ACC112 (cell line): Measurements from ENCODE around the gene XRCC3.
"Not testable (repeated sequence)": the region's sequence is repeated elsewhere in the genome, so short reads cannot be mapped to it uniquely, and the experiment has no call there.

Source experiments
- H2AFZ ChIP-seq: fragments of 200-600 bp; sonication (generic); one replicate; pipeline ENCODE4 v1.6.0; 2017; ENCODE audit warnings: antibody characterized with exemption, low read length; ENCODE audit not compliant: unreplicated experiment
- H3K27ac ChIP-seq: fragments of 200-600 bp; sonication (generic); 2 replicates; pipeline ENCODE4 v1.5.1; 2014; ENCODE audit warnings: low read depth, mild to moderate bottlenecking, antibody characterized with exemption, low read length, moderate library complexity
- H3K27me3 ChIP-seq: fragments of 200-600 bp; sonication (generic); 2 replicates; pipeline ENCODE4 v1.6.1; 2014; ENCODE audit warnings: mild to moderate bottlenecking, antibody characterized with exemption, low read length, moderate library complexity, mixed read lengths; ENCODE audit not compliant: insufficient read depth
- H3K36me3 ChIP-seq: fragments of 200-600 bp; sonication (generic); 2 replicates; pipeline ENCODE4 v1.6.1; 2016; ENCODE audit warnings: mild to moderate bottlenecking, antibody characterized with exemption, low read length, moderate library complexity, mixed read lengths; ENCODE audit not compliant: insufficient read depth
- H3K4me1 ChIP-seq: fragments of 200-600 bp; sonication (generic); one replicate; pipeline ENCODE4 v1.6.1; 2016; ENCODE audit warnings: low read length, mixed read lengths; ENCODE audit not compliant: insufficient read depth, unreplicated experiment, control insufficient read depth
- H3K4me3 ChIP-seq: fragments of 200-600 bp; sonication (generic); 2 replicates; pipeline ENCODE4 v1.5.1; 2014; ENCODE audit warnings: mild to moderate bottlenecking, low read depth, low read length
- H3K79me2 ChIP-seq: fragments of 200-600 bp; sonication (generic); one replicate; pipeline ENCODE4 v1.6.0; 2016; ENCODE audit warnings: low read length; ENCODE audit not compliant: control insufficient read depth, unreplicated experiment, insufficient read depth

XRCC3 gene

GRCh38 chr14:103659631-103660030 lies 55.6 kb downstream of the XRCC3 start:
- H3K27ac ChIP-seq: no peak overlapping the region
- peaks cover 51% of the 10 kb centered on the region for H3K4me1 ChIP-seq
- no peak overlapping the region for H3K4me3 ChIP-seq
- H3K36me3 ChIP-seq: peaks cover 40% of the 10 kb centered on the region
- no peak overlapping the region for H2AFZ ChIP-seq
- no peaks in the 10 kb centered on the region for H3K27me3 ChIP-seq
- H3K79me2 ChIP-seq: peaks cover 47% of the 10 kb centered on the region

GRCh38 chr14:103657471-103657870 lies 57.8 kb downstream of the XRCC3 start:
- Histone ChIP-seq H2AFZ (no peak overlapping the region), H3K36me3 (peaks cover 44% of the 10 kb centered on the region), H3K79me2 (peaks cover 65% of the 10 kb centered on the region), H3K27me3 (no peaks in the 10 kb centered on the region), H3K4me3 (peak overlapping the region; percentile 39; the same call in 1 of the 2 replicates), H3K27ac (peak overlapping the region; percentile 81), H3K4me1 (peaks cover 50% of the 10 kb centered on the region)

GRCh38 chr14:103656756-103657133 lies 58.5 kb downstream of the XRCC3 start:
- H3K27ac ChIP-seq: peak overlapping the region; percentile 81
- H3K79me2 ChIP-seq: peaks cover 67% of the 10 kb centered on the region
- H3K36me3 ChIP-seq: peaks cover 39% of the 10 kb centered on the region
- no peaks in the 10 kb centered on the region for H3K27me3 ChIP-seq
- H3K4me3 ChIP-seq: no peak overlapping the region
- peaks cover 44% of the 10 kb centered on the region for H3K4me1 ChIP-seq
- no peak overlapping the region for H2AFZ ChIP-seq

GRCh38 chr14:103656031-103656755 lies 59.1 kb downstream of the XRCC3 start:
- peaks cover 37% of the 10 kb centered on the region for H3K36me3 ChIP-seq
- H3K27ac ChIP-seq: peak overlapping the region; percentile 81
- no peaks in the 10 kb centered on the region for H3K27me3 ChIP-seq
- H3K4me3 ChIP-seq: no peak overlapping the region
- no peak overlapping the region for H2AFZ ChIP-seq
- peaks cover 44% of the 10 kb centered on the region for H3K4me1 ChIP-seq
- H3K79me2 ChIP-seq: peaks cover 68% of the 10 kb centered on the region

GRCh38 chr14:103654619-103655018 lies 60.6 kb downstream of the XRCC3 start:
- Histone ChIP-seq H3K36me3 (peaks cover 32% of the 10 kb centered on the region), H2AFZ (no peak overlapping the region), H3K27ac (no peak overlapping the region), H3K27me3 (no peaks in the 10 kb centered on the region), H3K4me1 (peaks cover 41% of the 10 kb centered on the region), H3K4me3 (no peak overlapping the region), H3K79me2 (peaks cover 73% of the 10 kb centered on the region)

- Histone ChIP-seq H2AFZ (no peak overlapping the region), H3K27me3 (no peaks in the 10 kb centered on the region), H3K4me3 (no peak overlapping the region), H3K36me3 (peaks cover 28% of the 10 kb centered on the region; the same call in 1 of the 2 replicates), H3K79me2 (peaks cover 76% of the 10 kb centered on the region), H3K27ac (no peak overlapping the region), H3K4me1 (peaks cover 41% of the 10 kb centered on the region)
Observed at GRCh38 chr14:103653805-103654204, 61.4 kb downstream of the XRCC3 start.

- H2AFZ ChIP-seq: not testable (repeated sequence)
Observed at GRCh38 chr14:103653336-103653735, 61.9 kb downstream of the XRCC3 start.

GRCh38 chr14:103652806-103653205 lies 62.4 kb downstream of the XRCC3 start:
- Histone ChIP-seq H3K27me3 (no peaks in the 10 kb centered on the region), H2AFZ (no peak overlapping the region), H3K27ac (no peak overlapping the region), H3K4me1 (peaks cover 39% of the 10 kb centered on the region), H3K4me3 (no peak overlapping the region), H3K79me2 (peaks cover 83% of the 10 kb centered on the region), H3K36me3 (peaks cover 24% of the 10 kb centered on the region; the same call in 1 of the 2 replicates)

More at GRCh38 chr14:103653336-103653735, 61.9 kb downstream of the XRCC3 start:
- not testable (repeated sequence) for H3K4me3 ChIP-seq, H3K27me3 ChIP-seq
- Histone ChIP-seq H3K4me1 (peaks cover 41% of the 10 kb centered on the region), H3K79me2 (peaks cover 81% of the 10 kb centered on the region), H3K27ac (peak overlapping the region; percentile 16; the same call in 1 of the 2 replicates), H3K36me3 (peaks cover 28% of the 10 kb centered on the region; the same call in 1 of the 2 replicates)

GRCh38 chr14:103651585-103651984 lies 63.7 kb downstream of the XRCC3 start:
- Histone ChIP-seq H3K4me1 (peaks cover 26% of the 10 kb centered on the region), H3K36me3 (peaks cover 15% of the 10 kb centered on the region; the same call in 1 of the 2 replicates), H3K27ac (no peak overlapping the region), H2AFZ (no peak overlapping the region), H3K4me3 (no peak overlapping the region), H3K79me2 (peaks cover 87% of the 10 kb centered on the region), H3K27me3 (no peaks in the 10 kb centered on the region)

- Histone ChIP-seq H3K4me3 (no peak overlapping the region), H3K27me3 (no peaks in the 10 kb centered on the region), H3K27ac (no peak overlapping the region), H2AFZ (no peak overlapping the region), H3K4me1 (peaks cover 15% of the 10 kb centered on the region), H3K79me2 (peaks cover 91% of the 10 kb centered on the region), H3K36me3 (peaks cover 9% of the 10 kb centered on the region; the same call in 1 of the 2 replicates)
Observed at GRCh38 chr14:103650213-103650612, 65.0 kb downstream of the XRCC3 start.

- Histone ChIP-seq H3K79me2 (peaks cover 97% of the 10 kb centered on the region), H3K4me3 (no peak overlapping the region), H3K4me1 (peaks cover 13% of the 10 kb centered on the region), H2AFZ (no peak overlapping the region), H3K27me3 (no peaks in the 10 kb centered on the region), H3K27ac (no peak overlapping the region), H3K36me3 (0 out of 2 replicates have a peak, but pooled peaks cover 3% of the 10 kb centered on the region)
Observed at GRCh38 chr14:103649001-103649400, 66.2 kb downstream of the XRCC3 start.
